Loucy (cell line): ENCODE data around the gene DCAF15.

Source experiments
- H2AFZ ChIP-seq: fragments of 200-600 bp; sonication (generic); 2 replicates; pipeline ENCODE4 v1.6.0; 2016; ENCODE audit warnings: antibody characterized with exemption, mild to moderate bottlenecking, low read length, moderate library complexity
- H3F3A ChIP-seq: fragments of 200-600 bp; 2 replicates; pipeline ENCODE4 v1.6.0; 2016; ENCODE audit warnings: antibody characterized with exemption, low read depth, mild to moderate bottlenecking
- H3K27me3 ChIP-seq: fragments of 200-600 bp; sonication (generic); 2 replicates; pipeline ENCODE4 v1.6.1; 2014; ENCODE audit warnings: low read length, mild to moderate bottlenecking; ENCODE audit not compliant: insufficient read depth, poor library complexity, severe bottlenecking
- H3K36me3 ChIP-seq: fragments of 200-600 bp; sonication (generic); 2 replicates; pipeline ENCODE4 v1.6.1; 2016; ENCODE audit warnings: low read length; ENCODE audit not compliant: insufficient read depth
- H3K4me1 ChIP-seq: fragments of 200-600 bp; sonication (generic); 2 replicates; pipeline ENCODE4 v1.5.1; 2014; ENCODE audit warnings: low read length, mild to moderate bottlenecking; ENCODE audit not compliant: insufficient read depth, poor library complexity, severe bottlenecking
- H3K4me2 ChIP-seq: fragments of 200-600 bp; sonication (generic); 2 replicates; pipeline ENCODE4 v1.6.0; 2014; ENCODE audit warnings: antibody characterized with exemption, low read length, low read depth, mild to moderate bottlenecking; ENCODE audit not compliant: poor library complexity, severe bottlenecking
- H3K4me3 ChIP-seq: fragments of 200-600 bp; sonication (generic); 2 replicates; pipeline ENCODE4 v1.5.1; 2014; ENCODE audit warnings: low read length, mild to moderate bottlenecking, mixed read lengths; ENCODE audit not compliant: poor library complexity, severe bottlenecking
- H3K79me2 ChIP-seq: fragments of 200-600 bp; sonication (generic); 2 replicates; pipeline ENCODE4 v1.6.1; 2014; ENCODE audit warnings: low read length; ENCODE audit not compliant: insufficient read depth
- H3K9ac ChIP-seq: fragments of 200-600 bp; sonication (generic); 2 replicates; pipeline ENCODE4 v1.6.0; 2014; ENCODE audit warnings: mild to moderate bottlenecking, low read depth, low read length, moderate library complexity; ENCODE audit not compliant: poor library complexity, severe bottlenecking
- H3K9me2 ChIP-seq: fragments of 200-600 bp; sonication (generic); replicated peaks from 2 replicates; pipeline ENCODE4 v1.6.1; 2016; ENCODE audit warnings: low read depth, low read length, mixed read lengths
- H3K9me3 ChIP-seq: fragments of 200-600 bp; sonication (generic); 2 replicates; pipeline ENCODE4 v1.6.1; 2014; ENCODE audit warnings: mild to moderate bottlenecking, antibody characterized with exemption, low read length, low read depth; ENCODE audit not compliant: insufficient read depth
- H4K20me1 ChIP-seq: fragments of 200-600 bp; sonication (generic); 2 replicates; pipeline ENCODE4 v1.6.0; 2014; ENCODE audit warnings: antibody characterized with exemption, low read length, mild to moderate bottlenecking; ENCODE audit not compliant: insufficient read depth, poor library complexity, severe bottlenecking
- EZH2phosphoT487 ChIP-seq: fragments of 200-600 bp; IDR thresholded peaks from 2 replicates; pipeline ENCODE4 v1.6.1; 2018; ENCODE audit warnings: antibody characterized with exemption, mild to moderate bottlenecking, moderate library complexity, borderline replicate concordance
- TF ChIP-seq, protein P1 (sequence below): fragments of 200-600 bp; sonication (generic); conservative IDR thresholded peaks from 2 replicates; pipeline ENCODE4 v1.5.1; 2014; ENCODE audit warnings: mild to moderate bottlenecking, antibody characterized with exemption, low read length

The DCAF15 gene

DNA sequence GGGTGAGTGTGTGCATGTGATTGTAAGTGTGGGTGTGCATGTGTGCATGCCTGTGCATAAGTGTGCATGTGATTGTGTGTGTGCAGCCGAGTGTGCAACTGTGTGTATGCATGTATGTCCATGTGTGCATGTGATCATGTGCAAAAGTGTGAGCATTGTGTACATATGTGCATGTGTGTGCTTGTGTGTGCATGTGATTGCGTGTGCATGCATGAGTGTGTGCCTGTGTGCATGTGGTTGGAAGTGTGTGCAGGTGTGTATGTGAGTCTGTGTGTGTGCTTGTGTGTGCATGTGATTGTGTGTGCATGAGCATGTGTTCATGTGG is 17.6 kb upstream of the DCAF15 start:
- no peak overlapping the region for H3K4me3 ChIP-seq
- H3K4me2 ChIP-seq: no peak overlapping the region
- no peaks in the 10 kb centered on the region for H3K4me1 ChIP-seq
- H3K36me3 ChIP-seq: no peaks in the 10 kb centered on the region
- no peaks in the 10 kb centered on the region for H3K79me2 ChIP-seq
- no peaks in the 10 kb centered on the region for H3K9me2 ChIP-seq
- H2AFZ ChIP-seq: no peak overlapping the region
- no peaks in the 10 kb centered on the region for H4K20me1 ChIP-seq
- no peak overlapping the region for H3K9ac ChIP-seq
- no peaks in the 10 kb centered on the region for H3F3A ChIP-seq
- no peaks in the 10 kb centered on the region for H3K9me3 ChIP-seq
- H3K27me3 ChIP-seq: no peaks in the 10 kb centered on the region
- TF ChIP-seq, protein P1, sequence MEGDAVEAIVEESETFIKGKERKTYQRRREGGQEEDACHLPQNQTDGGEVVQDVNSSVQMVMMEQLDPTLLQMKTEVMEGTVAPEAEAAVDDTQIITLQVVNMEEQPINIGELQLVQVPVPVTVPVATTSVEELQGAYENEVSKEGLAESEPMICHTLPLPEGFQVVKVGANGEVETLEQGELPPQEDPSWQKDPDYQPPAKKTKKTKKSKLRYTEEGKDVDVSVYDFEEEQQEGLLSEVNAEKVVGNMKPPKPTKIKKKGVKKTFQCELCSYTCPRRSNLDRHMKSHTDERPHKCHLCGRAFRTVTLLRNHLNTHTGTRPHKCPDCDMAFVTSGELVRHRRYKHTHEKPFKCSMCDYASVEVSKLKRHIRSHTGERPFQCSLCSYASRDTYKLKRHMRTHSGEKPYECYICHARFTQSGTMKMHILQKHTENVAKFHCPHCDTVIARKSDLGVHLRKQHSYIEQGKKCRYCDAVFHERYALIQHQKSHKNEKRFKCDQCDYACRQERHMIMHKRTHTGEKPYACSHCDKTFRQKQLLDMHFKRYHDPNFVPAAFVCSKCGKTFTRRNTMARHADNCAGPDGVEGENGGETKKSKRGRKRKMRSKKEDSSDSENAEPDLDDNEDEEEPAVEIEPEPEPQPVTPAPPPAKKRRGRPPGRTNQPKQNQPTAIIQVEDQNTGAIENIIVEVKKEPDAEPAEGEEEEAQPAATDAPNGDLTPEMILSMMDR: no peak
- TF ChIP-seq EZH2phosphoT487: no peak

DNA sequence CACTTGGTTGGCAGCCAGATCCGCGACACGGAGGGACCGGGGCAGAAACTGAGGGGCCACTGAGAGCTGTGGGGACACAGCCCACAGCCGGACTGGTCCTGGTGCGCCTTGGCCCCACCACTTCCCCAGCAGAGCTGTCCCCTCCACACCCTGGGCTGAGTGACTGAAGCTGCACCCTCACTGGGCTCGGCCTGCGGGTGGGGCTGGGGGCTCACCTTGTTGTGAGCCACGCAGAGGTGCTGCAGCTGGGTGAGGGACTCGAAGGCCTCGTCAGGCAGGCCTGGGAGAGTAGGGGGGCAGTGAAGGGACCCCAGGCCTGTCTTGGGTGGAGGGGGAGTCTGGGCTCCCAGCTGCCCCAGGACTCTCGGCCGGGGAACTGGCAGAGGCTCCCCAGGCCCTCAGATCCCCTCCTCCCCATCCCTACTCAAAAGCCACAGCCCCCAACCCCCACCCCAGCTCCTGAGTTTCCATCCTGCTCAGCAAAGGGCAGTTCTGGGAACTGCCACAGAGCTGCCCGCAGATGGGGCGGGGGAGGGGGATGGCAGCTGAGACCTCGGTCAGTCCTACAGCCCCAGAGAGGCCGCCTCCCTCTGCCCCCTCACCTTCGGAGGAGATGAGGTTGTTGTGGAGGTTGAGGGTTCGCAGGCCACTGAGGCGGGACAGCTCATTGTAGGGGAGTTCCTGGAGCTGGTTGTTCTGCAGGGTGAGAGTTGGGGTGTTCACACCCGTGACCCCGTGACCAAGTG is 16.4 kb upstream of the DCAF15 start:
- no peaks in the 10 kb centered on the region for H3K36me3 ChIP-seq
- H4K20me1 ChIP-seq: no peaks in the 10 kb centered on the region
- H3K4me2 ChIP-seq: no peak overlapping the region
- H3F3A ChIP-seq: no peaks in the 10 kb centered on the region
- no peaks in the 10 kb centered on the region for H3K27me3 ChIP-seq
- H3K79me2 ChIP-seq: no peaks in the 10 kb centered on the region
- H3K9ac ChIP-seq: no peak overlapping the region
- no peak overlapping the region for H3K4me3 ChIP-seq
- no peak for TF ChIP-seq EZH2phosphoT487
- TF ChIP-seq, protein P1: no peak
- H2AFZ ChIP-seq: no peak overlapping the region
- no peaks in the 10 kb centered on the region for H3K4me1 ChIP-seq
- H3K9me2 ChIP-seq: no peaks in the 10 kb centered on the region
- H3K9me3 ChIP-seq: no peaks in the 10 kb centered on the region

DNA sequence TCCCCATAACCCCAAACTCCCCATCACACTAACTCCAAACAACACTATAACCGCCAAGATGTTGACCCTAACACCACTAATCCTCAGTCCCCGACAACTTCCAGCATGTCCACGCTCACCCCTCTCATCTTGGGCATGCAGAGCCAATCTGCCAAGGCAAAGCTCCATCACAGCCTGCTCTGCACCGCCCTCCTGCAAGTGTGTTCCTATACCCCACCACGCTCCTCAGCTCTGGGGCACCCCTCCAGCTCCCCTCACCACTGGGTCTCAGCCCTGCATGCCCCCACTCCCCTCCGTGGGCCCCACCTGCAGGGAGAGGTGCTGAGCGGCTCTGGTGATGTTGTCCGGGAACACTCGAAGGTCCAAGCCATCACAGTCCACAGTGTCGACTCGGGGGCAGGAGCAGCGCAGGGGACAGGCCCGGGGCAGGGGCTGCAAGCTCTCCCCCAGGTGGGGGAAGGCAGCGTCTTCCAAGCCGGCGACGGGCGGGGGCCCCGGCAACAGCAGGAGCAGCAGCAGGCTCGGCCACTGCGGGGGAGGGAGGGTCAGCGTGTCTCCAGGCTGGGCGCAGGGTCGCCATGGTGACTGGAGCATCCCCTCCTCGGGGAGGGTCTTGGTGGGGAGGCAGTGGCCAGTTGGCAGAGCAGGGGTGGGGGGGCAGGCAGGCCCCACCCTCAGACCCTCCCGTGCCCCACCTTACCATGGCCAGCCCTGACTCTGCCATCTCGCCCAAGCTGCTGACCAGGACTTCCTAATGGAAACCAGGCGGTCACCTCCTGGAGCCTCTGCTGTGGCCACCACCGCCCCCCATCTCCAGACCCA is 14.6 kb upstream of the DCAF15 start:
- H3K36me3 ChIP-seq: no peaks in the 10 kb centered on the region
- H3K79me2 ChIP-seq: no peaks in the 10 kb centered on the region
- TF ChIP-seq EZH2phosphoT487: no peak
- TF ChIP-seq, protein P1: no peak
- H3K9me2 ChIP-seq: no peaks in the 10 kb centered on the region
- H3K9ac ChIP-seq: no peak overlapping the region
- H3K4me1 ChIP-seq: no peaks in the 10 kb centered on the region
- H3K27me3 ChIP-seq: no peaks in the 10 kb centered on the region
- H2AFZ ChIP-seq: no peak overlapping the region
- H3F3A ChIP-seq: no peaks in the 10 kb centered on the region
- H3K9me3 ChIP-seq: no peaks in the 10 kb centered on the region
- H4K20me1 ChIP-seq: no peaks in the 10 kb centered on the region
- no peak overlapping the region for H3K4me3 ChIP-seq
- H3K4me2 ChIP-seq: no peak overlapping the region
